K562 (cell line): Measurements from ENCODE around the gene ZNF514. TPM values are rescaled to one million over a fixed set of nuclear protein-coding genes. Genes with fewer than 3 reads are reported as not detected.

ENCODE experiments used
- ARNT ChIP-seq, 2 experiments: fragments of 450-650 bp; IDR thresholded peaks; 2 replicates each; pipeline ENCODE4 v1.6.1; 2016; ENCODE audit warnings: mild to moderate bottlenecking in 1 of 2
- ATF6 ChIP-seq: sonication (generic); formaldehyde crosslinking; IDR thresholded peaks from 2 replicates; pipeline ENCODE4 v1.4.0; 2020; ENCODE audit warnings: mild to moderate bottlenecking, missing genetic modification reagents
- BHLHE40 ChIP-seq: IDR thresholded peaks from 2 replicates; pipeline ENCODE4 v1.6.1; 2011; ENCODE audit warnings: low read length, improper control_type of control experiment
- C11orf30 ChIP-seq: fragments of 450-650 bp; IDR thresholded peaks from 2 replicates; pipeline ENCODE4 v1.6.1; 2016; ENCODE audit warnings: low read depth, mild to moderate bottlenecking
- CHD2 ChIP-seq: IDR thresholded peaks from 2 replicates; pipeline ENCODE4 v1.6.1; 2011; ENCODE audit warnings: low read depth, low read length
- CREB1 ChIP-seq, 2 experiments: sonication (generic) in 1 of 2; formaldehyde crosslinking in 1 of 2; IDR thresholded peaks; 2 replicates each; pipeline versions ENCODE4 v1.6.1 to v1.8.0; 2012 to 2022; ENCODE audit warnings: inconsistent platforms in 1 of 2, mild to moderate bottlenecking in 1 of 2, missing genetic modification reagents in 1 of 2, moderate library complexity in 1 of 2
- CREM ChIP-seq: IDR thresholded peaks from 2 replicates; pipeline ENCODE4 v1.6.1; 2014; ENCODE audit warnings: antibody characterized with exemption, low read depth
- EP400 ChIP-seq: fragments of 450-650 bp; IDR thresholded peaks from 2 replicates; pipeline ENCODE4 v1.6.1; 2017; ENCODE audit warnings: antibody characterized with exemption, mild to moderate bottlenecking, moderate library complexity
- GTF2F1 ChIP-seq: IDR thresholded peaks from 2 replicates; pipeline ENCODE4 v1.6.1; 2011; ENCODE audit warnings: low read depth, low read length, improper control_type of control experiment
- MAFF ChIP-seq: IDR thresholded peaks from 2 replicates; pipeline ENCODE4 v1.6.1; 2012; ENCODE audit warnings: low read length, improper control_type of control experiment
- NFATC3 ChIP-seq: fragments of 450-650 bp; IDR thresholded peaks from 2 replicates; pipeline ENCODE4 v1.6.1; 2017; ENCODE audit warnings: mild to moderate bottlenecking
- NFIC ChIP-seq: fragments of 450-650 bp; IDR thresholded peaks from 2 replicates; pipeline ENCODE4 v1.6.1; 2017; ENCODE audit warnings: mild to moderate bottlenecking, inconsistent platforms
- NR4A1 ChIP-seq, 2 experiments: fragments of 250-450 bp in 1 of 2; fragments of 450-650 bp in 1 of 2; sonication (Bioruptor Pico) in 1 of 2; IDR thresholded peaks; 2 replicates each; pipeline versions ENCODE4 v1.4.0 to v1.6.1; 2016 to 2020; ENCODE audit warnings: mild to moderate bottlenecking in 2 of 2, missing compliant biosample characterization in 1 of 2, missing genetic modification characterization in 1 of 2, moderate library complexity in 1 of 2
- NRF1 ChIP-seq, 2 experiments: fragments of 450-650 bp; IDR thresholded peaks in 1 of 2; conservative IDR thresholded peaks in 1 of 2; 2 replicates each; pipeline ENCODE4 v1.6.1; 2014; ENCODE audit warnings: mild to moderate bottlenecking in 2 of 2
- PHB ChIP-seq: fragments of 250-450 bp; sonication (Bioruptor Pico); IDR thresholded peaks from 2 replicates; pipeline ENCODE4 v1.5.0; 2021
- SIX5 ChIP-seq, 2 experiments: IDR thresholded peaks; 2 replicates each; pipeline ENCODE4 v1.6.1; 2011; ENCODE audit warnings: low read length in 2 of 2, borderline replicate concordance in 1 of 2, low read depth in 1 of 2, mild to moderate bottlenecking in 1 of 2, moderate library complexity in 1 of 2; ENCODE audit not compliant: insufficient read depth in 1 of 2
- TAF9B ChIP-seq: fragments of 450-650 bp; IDR thresholded peaks from 2 replicates; pipeline ENCODE4 v1.6.1; 2018; ENCODE audit warnings: mild to moderate bottlenecking; ENCODE audit not compliant: partially characterized antibody
- TEAD1 ChIP-seq, 2 experiments: fragments of 450-650 bp in 1 of 2; sonication (generic) in 1 of 2; formaldehyde crosslinking; IDR thresholded peaks; 2 replicates each; pipeline versions ENCODE4 v1.4.0 to v1.8.0; 2020 to 2022; ENCODE audit warnings: mild to moderate bottlenecking in 2 of 2, missing genetic modification reagents in 1 of 2
- ZNF134 ChIP-seq: fragments of 250-450 bp; sonication (Bioruptor Pico); conservative IDR thresholded peaks from 2 replicates; pipeline ENCODE4 v1.4.0; 2020
- ZNF143 ChIP-seq: sonication (generic); formaldehyde crosslinking; IDR thresholded peaks from 2 replicates; pipeline ENCODE4 v1.9.0; 2022; ENCODE audit warnings: mild to moderate bottlenecking, missing genetic modification reagents
- polyA plus RNA-seq, 8 experiments: library from polyadenylated mRNA; depleted of rRNA in 4 of 8; stranded (reverse) in 5 of 8; unstranded in 3 of 8; fragments of >200 nt; fragmentation: Nextera tagmentation in 2 of 8; fragmentation: Illumina TruSeq in 1 of 8; extraction: Ambion mirVana in 2 of 8; extraction: Trizol in 1 of 8; gene quantifications; 2 replicates each; pipeline versions ENCODE4 v1.2.1 to v1.2.3, GENCODE V29; 2011 to 2014; ENCODE audit warnings: inconsistent platforms in 1 of 8, missing spikeins in 1 of 8
- total RNA-seq, 7 experiments: library from RNA; depleted of rRNA in 6 of 7; stranded (reverse); fragments of >200 nt in 6 of 7; fragmentation: Illumina TruSeq in 2 of 7; extraction: Trizol in 2 of 7; gene quantifications; 2 replicates each; pipeline versions ENCODE4 v1.2.1 to v1.2.3, GENCODE V29; 2011 to 2021; ENCODE audit warnings: low replicate concordance in 1 of 7
- TF ChIP-seq, protein P1 (sequence below): sonication (generic); formaldehyde crosslinking; IDR thresholded peaks from 2 replicates; pipeline ENCODE4 v1.8.0; 2022; ENCODE audit warnings: mild to moderate bottlenecking, missing genetic modification reagents
- TF ChIP-seq, protein P2 (sequence below): sonication (generic); formaldehyde crosslinking; IDR thresholded peaks from 2 replicates; pipeline ENCODE4 v1.5.0; 2020; ENCODE audit warnings: missing genetic modification reagents
- TF ChIP-seq, protein P3 (sequence below): fragments of 250-450 bp; sonication (Bioruptor Pico); IDR thresholded peaks from 2 replicates; pipeline ENCODE4 v1.8.0; 2022; ENCODE audit warnings: inconsistent platforms

Gene ZNF514
- total and polyA plus RNA-seq, 9 of the 15 experiments (the other 6 are each of a cell fraction or from before 2014, with no cell fraction given), result 7.5 to 17.7 (median 11.4) TPM

DNA sequence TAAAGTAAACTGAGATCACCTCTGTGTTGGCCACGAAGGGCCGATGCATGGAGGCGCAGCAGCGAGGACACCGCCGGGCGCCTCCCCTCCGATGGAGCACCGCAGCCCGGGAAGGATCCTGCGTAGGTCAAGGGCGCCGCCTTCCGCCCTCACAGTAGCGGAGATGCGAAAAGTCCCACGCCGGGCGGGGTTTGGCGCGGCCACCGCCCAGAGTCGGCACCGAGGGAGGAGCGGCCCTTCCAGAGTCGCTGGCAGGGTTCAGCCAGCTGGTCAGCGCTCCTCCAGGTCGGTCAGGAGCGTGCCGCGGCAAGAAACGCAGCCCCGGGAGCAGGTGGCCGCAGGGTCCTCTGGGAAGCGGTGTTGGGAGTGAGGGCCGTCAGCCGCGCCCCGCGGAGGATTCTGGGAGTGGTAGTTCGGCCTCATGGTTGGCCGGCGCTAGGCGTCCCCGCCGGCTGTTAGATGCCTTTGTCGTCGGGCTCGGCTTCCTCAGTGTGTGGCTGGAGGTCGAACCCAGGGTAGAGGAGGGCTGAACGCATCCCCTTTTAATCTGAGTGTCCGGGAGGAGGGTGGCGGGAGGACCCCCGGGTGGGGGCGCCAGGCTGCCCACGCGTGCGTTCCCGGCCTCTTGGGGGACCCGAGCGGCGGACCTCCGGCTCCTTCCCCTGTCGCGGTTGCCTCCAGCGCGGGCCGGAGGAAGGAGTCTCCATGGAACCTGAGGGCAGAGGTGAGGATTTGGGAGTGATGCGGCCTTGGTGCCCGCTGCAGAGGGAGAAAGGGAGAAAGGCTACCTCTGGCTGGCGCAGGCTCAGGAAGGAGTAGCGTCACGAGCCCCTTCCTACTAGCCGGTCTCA is 47.7 kb upstream of the ZNF514 start, which contains the start of gene ZNF892 (continued):
- TF ChIP-seq, protein P1, sequence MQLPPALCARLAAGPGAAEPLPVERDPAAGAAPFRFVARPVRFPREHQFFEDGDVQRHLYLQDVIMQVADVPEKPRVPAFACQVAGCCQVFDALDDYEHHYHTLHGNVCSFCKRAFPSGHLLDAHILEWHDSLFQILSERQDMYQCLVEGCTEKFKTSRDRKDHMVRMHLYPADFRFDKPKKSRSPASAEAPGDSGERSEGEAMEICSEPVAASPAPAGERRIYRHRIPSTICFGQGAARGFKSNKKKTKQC (CRISPR knock-in tag), result 0 out of 2 replicates have a peak, but pooled peaks have one; percentile 36
- TF ChIP-seq MAFF (no peak), CREB1 (IDR thresholded peaks at IDR 0.05) (peak; percentile 68), CREB1 (CRISPR knock-in tag; IDR thresholded peaks at IDR 0.05) (peak; percentile 71), ZNF134 (CRISPR knock-in tag) (peak; percentile 88), NFIC (no peak), PHB (CRISPR knock-in tag) (no peak), C11orf30 (peak; percentile 89), ZNF143 (CRISPR knock-in tag) (peak; percentile 86), GTF2F1 (no peak), SIX5 (IDR thresholded peaks at IDR 0.05; ENCODE audit: borderline replicate concordance in 1 of 2, insufficient read depth in 1 of 2, low read depth in 1 of 2, low read length in 2 of 2) (peak; percentile 49 to 59; a peak in 3 of 4 replicates), CHD2 (peak; percentile 49; the same call in 1 of the 2 replicates), ARNT (IDR thresholded peaks at IDR 0.05) (no peak), TEAD1 (CRISPR knock-in tag; IDR thresholded peaks at IDR 0.05) (no peak), CREM (peak; percentile 79), ATF6 (CRISPR knock-in tag) (no peak), NFATC3 (no peak), BHLHE40 (peak; percentile 41; the same call in 1 of the 2 replicates), NRF1 (conservative IDR thresholded peaks at IDR 0.05 in 1 of 2, IDR thresholded peaks at IDR 0.05 in 1 of 2) (peak; percentile 70 to 77), TAF9B (no peak), NR4A1 (CRISPR knock-in tag; IDR thresholded peaks at IDR 0.05) (0 out of 2 replicates have a peak, but pooled peaks have one; percentile 15), NR4A1 (tag; IDR thresholded peaks at IDR 0.05) (no peak), EP400 (no peak)
- TF ChIP-seq, protein P2, sequence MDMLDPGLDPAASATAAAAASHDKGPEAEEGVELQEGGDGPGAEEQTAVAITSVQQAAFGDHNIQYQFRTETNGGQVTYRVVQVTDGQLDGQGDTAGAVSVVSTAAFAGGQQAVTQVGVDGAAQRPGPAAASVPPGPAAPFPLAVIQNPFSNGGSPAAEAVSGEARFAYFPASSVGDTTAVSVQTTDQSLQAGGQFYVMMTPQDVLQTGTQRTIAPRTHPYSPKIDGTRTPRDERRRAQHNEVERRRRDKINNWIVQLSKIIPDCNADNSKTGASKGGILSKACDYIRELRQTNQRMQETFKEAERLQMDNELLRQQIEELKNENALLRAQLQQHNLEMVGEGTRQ, result peak; percentile 37; the same call in 1 of the 2 replicates
- TF ChIP-seq, protein P3, sequence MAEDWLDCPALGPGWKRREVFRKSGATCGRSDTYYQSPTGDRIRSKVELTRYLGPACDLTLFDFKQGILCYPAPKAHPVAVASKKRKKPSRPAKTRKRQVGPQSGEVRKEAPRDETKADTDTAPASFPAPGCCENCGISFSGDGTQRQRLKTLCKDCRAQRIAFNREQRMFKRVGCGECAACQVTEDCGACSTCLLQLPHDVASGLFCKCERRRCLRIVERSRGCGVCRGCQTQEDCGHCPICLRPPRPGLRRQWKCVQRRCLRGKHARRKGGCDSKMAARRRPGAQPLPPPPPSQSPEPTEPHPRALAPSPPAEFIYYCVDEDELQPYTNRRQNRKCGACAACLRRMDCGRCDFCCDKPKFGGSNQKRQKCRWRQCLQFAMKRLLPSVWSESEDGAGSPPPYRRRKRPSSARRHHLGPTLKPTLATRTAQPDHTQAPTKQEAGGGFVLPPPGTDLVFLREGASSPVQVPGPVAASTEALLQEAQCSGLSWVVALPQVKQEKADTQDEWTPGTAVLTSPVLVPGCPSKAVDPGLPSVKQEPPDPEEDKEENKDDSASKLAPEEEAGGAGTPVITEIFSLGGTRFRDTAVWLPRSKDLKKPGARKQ (CRISPR knock-in tag), result no peak
